GM12878 (cell line): ENCODE measurements around the gene ADAMTS14.

ENCODE experiments used
- CBX5 ChIP-seq: sonication (generic); IDR thresholded peaks from 2 replicates; pipeline ENCODE4 v1.6.1; 2016; ENCODE audit warnings: low read depth, moderate library complexity, mild to moderate bottlenecking, inconsistent platforms
- EZH2 ChIP-seq: IDR thresholded peaks from 2 replicates; pipeline ENCODE4 v1.6.1; 2012; ENCODE audit warnings: low read depth, mild to moderate bottlenecking, control low read depth, inconsistent platforms, low read length, borderline replicate concordance; ENCODE audit not compliant: control insufficient read depth
- FOXM1 ChIP-seq: IDR thresholded peaks from 2 replicates; pipeline ENCODE4 v1.6.1; 2012; ENCODE audit warnings: low read depth, mild to moderate bottlenecking, inconsistent platforms, low read length, moderate library complexity
- TF ChIP-seq, protein P1 (sequence below), 3 experiments: IDR thresholded peaks in 2 of 3; conservative IDR thresholded peaks in 1 of 3; 2 replicates each; pipeline ENCODE4 v1.5.1; 2011; ENCODE audit warnings: low read depth in 3 of 3, low read length in 3 of 3, mild to moderate bottlenecking in 3 of 3, control low read depth in 2 of 3, moderate library complexity in 2 of 3, inconsistent platforms in 1 of 3, mixed read lengths in 1 of 3; ENCODE audit not compliant: control insufficient read depth in 2 of 3, insufficient read depth in 1 of 3; ENCODE audit errors: extremely low read depth in 1 of 3

DNA sequence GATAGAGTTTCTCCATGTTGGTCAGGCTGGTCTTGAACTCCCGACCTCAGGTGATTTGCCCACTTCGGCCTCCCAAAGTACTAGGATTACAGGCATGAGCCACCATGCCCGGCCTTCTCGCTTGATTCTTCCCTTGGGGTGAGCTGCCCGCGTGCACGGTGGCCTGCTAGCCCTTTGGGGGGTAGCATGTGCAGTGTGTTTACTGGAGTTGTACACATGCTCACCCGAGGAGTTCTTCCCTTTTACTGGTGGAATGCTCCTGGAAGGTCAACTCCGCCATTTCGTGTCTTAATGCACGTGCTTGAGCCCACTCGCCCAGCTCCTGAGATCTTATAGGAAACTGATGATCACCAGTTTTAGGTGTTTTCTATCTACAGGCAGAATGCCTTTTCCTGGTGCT, 17.0 kb upstream of the ADAMTS14 start:
- TF ChIP-seq CBX5 (no peak), FOXM1 (no peak), EZH2 (no peak)
- TF ChIP-seq, protein P1, sequence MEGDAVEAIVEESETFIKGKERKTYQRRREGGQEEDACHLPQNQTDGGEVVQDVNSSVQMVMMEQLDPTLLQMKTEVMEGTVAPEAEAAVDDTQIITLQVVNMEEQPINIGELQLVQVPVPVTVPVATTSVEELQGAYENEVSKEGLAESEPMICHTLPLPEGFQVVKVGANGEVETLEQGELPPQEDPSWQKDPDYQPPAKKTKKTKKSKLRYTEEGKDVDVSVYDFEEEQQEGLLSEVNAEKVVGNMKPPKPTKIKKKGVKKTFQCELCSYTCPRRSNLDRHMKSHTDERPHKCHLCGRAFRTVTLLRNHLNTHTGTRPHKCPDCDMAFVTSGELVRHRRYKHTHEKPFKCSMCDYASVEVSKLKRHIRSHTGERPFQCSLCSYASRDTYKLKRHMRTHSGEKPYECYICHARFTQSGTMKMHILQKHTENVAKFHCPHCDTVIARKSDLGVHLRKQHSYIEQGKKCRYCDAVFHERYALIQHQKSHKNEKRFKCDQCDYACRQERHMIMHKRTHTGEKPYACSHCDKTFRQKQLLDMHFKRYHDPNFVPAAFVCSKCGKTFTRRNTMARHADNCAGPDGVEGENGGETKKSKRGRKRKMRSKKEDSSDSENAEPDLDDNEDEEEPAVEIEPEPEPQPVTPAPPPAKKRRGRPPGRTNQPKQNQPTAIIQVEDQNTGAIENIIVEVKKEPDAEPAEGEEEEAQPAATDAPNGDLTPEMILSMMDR (IDR thresholded peaks at IDR 0.05 in 2 of 3, conservative IDR thresholded peaks at IDR 0.05 in 1 of 3; ENCODE audit: control insufficient read depth in 2 of 3, extremely low read depth in 1 of 3, insufficient read depth in 1 of 3, low read depth in 3 of 3, low read length in 3 of 3): no peak
